SH-SY5Y (cell line): ENCODE results near the gene POLR1H.

ENCODE experiments used
- GATA2 ChIP-seq: IDR thresholded peaks from 2 replicates; pipeline ENCODE4 v1.6.1; 2011; ENCODE audit warnings: mild to moderate bottlenecking, low read depth, low read length
- GATA3 ChIP-seq: IDR thresholded peaks from 2 replicates; pipeline ENCODE4 v1.6.1; 2011; ENCODE audit warnings: low read depth, mild to moderate bottlenecking, low read length, moderate library complexity

DNA sequence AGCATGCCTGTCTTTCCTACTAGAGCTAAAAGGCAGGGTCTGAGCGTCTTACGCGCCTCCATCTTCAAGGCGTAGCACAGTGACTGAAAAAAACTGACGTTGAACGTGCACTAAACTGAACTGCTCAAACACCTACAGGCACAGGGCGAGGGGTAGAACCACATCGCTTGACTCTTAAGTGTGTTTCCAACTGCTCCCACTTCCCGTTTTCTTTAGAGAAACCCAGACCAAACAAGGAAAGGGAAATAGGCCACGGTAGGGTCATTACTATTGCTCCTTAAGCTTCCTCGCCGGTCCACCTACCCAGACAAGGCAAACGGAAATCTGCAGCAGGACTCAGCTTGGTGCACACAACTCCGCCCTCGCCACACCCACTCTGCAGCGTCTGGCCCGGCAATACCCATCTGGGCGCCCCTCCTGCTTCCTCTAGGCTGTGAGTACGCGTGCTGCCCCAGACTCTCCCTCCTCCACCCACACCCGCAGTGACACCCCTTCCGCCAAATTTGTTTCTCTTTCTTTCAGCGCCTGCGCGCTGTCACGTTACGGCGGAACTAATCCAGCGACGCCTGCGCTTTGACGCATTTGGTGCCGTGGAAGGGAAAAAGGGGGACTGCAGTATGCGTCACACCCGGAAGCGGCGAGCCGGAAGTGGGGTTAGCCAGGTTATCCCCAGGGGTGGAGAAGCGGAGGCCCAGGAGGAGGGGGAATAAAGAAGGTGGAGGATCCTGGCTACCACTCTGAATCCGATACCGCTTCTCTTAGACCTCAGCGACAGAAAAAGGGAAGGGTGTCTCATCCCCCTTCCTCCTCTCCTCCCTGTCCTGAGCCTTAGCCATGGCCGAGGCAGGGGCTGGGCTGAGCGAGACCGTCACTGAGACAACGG is 5.8 kb downstream of the POLR1H start, which contains the start of gene PPP1R11:
- TF ChIP-seq GATA2 (no peak), GATA3 (no peak)
